HuH-7 (cell line): Measurements from ENCODE around the gene GABBR2.

Experiments
- DNase-seq: peaks from one replicate; pipeline ENCODE4 v3.0.0; 2011; ENCODE audit warnings: low spot score

Gene GABBR2

DNA sequence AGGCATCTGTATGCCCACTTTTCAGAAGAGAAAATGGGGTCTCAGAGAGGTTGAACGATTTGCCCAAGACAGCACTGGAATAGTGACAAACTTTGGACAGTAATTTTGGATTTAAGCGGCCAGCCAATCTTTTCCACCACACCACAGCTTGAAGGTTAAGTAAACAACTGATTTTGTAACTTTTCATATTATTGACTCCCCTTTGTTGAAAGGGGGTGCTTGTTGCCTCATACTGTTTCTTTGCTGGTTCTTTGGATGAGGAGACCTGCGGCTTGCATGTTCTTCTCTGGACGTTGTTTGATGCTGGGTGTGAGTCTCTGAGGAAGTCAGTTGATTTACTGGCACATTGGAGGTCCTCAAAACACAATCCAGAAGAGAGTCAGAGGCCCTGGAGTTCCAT lies 11.7 kb upstream of the GABBR2 start:
- no peak for DNase-seq

DNA sequence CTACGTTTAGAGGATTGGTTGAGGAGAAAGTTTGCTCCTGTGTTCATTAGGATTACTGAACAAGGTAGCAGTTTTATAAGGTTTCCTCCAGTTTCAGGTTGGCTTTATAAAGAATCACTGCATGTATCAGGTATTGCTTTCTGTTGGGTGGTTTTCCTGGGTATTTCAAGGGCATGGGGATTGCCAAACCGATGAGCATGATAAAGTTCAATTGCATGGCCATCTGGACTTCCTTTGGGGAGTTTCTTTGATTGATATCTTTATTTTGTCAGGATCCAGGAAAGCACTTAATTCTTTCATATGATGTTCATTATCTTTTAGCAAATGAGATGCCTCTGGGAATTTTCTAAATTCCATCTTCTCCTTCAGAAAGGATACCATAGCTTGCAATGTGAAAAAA lies 10.3 kb upstream of the GABBR2 start:
- DNase-seq, result no peak

DNA sequence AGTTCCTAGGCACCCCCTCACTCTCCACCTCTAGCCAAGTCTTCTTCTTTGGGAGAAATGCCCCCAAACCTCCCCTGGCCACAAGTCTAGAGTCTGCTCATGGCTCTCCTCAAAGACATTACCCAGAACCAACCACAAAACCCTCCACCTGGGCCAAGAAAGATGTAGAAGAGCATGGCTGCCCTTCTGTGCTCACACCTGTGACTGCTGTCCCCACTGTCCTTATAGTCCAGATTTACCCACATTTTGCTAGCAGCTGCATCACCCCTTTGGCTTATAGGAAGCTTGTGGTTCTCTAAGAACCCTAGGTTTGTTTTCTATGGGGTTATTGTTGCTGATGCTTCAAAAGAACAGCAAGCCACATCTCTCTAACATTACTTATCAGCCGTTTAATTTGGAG lies 6.1 kb upstream of the GABBR2 start:
- DNase-seq, result no peak

DNA sequence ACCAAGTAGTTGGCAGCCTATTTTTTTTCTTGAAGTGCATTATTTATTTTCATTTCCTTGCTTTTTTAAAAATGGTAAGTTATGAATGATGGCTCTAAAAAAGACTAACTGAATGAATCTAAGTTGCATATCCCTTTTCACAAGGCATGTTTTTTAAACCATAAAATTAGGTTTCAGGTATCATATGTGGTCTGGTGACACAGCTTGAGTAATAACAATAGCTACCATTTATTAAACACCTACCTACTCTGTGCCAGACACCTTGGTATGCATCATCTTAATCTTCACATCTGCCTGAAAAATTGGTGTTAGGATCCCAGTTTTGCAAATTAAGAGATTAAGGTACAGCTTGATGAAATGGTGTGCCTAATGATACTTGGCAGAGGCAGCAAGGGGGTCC lies 4.3 kb upstream of the GABBR2 start:
- no peak for DNase-seq

DNA sequence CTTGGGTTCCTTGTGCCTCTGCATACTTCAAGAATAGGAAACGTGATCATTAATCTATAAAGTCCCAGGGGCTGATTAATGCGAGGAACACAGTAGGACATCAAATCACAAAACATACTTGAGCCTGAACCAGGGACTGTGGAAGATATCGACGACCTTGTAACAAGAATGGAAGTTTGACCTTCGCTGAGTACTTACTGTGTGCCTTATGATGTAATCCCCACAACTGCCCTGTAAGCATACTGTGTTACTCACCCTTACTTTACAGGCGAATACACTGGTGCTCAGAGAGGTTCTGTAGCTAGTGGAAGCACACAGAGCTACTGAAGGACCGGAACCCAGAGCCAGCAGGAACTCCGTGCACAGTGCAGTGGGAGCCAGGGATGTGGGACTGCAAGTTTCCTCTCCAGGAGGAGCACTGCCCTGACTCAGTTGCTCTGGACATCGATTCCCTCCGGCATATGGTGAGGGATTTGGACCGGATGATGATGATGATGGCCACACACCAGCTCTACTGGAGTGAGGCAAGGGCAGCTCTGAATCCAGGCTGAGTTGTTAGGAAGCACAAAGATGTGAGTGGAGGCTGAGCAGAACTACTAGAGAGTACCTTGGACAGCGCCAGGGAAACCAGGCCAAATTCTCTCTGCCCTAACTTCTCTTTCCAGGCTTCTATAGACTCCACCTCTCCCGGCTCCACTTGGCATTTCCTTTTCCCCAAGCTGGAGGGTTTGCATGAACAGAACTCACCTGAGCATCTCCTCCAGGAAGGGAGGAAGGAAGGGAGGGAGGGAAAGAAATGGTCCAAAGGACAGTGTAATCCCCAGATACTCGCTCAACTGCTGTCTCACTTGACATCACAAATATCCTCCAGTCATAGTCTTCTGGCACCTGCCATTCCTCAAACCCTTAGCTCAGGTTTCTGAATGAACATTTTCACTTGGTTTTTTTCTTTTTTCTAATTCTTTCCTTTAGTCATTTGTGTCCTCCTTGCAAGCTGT lies 1.5 kb upstream of the GABBR2 start:
- peak; percentile 34 for DNase-seq

DNA sequence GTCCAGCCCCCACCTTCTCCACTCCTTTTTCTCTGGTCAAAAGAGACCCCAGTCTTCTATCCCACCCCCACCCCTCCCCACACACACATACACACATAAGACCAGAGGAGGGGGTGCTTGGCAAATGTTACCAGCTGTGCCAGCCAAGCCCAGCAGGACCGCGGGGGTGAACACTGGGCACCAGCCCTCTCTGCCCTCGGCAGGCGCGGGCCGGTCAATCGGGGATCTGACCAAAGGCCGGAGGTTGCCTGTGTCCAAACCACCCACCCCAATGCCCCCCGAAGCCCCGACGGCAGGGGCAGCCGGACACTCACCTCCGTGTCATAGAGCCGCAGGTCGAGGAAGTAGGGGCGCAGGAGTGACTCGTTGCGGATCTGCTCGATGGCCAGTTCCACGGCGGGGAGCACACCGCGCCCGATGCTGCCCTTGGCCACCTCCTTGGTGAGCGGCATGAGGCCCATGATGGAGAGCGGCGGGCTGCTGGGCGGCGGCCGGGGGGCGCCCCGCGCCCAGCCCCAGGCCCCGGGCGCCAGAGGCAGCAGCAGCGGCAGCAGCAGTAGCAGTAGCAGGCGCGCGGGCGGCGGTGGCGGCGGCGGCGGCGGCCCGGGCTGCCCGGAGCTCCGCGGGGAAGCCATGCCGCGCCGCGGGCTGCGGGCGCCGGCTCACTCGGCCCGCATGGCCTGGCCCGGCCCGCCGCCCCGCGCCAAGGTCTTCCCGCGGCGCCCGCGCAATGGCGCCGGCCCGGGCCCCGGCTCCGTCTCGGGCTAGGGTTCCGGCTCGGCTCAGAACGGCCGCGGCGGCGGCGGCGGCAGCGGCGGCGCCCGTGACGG lies 417 bp downstream of the GABBR2 start:
- no peak for DNase-seq

DNA sequence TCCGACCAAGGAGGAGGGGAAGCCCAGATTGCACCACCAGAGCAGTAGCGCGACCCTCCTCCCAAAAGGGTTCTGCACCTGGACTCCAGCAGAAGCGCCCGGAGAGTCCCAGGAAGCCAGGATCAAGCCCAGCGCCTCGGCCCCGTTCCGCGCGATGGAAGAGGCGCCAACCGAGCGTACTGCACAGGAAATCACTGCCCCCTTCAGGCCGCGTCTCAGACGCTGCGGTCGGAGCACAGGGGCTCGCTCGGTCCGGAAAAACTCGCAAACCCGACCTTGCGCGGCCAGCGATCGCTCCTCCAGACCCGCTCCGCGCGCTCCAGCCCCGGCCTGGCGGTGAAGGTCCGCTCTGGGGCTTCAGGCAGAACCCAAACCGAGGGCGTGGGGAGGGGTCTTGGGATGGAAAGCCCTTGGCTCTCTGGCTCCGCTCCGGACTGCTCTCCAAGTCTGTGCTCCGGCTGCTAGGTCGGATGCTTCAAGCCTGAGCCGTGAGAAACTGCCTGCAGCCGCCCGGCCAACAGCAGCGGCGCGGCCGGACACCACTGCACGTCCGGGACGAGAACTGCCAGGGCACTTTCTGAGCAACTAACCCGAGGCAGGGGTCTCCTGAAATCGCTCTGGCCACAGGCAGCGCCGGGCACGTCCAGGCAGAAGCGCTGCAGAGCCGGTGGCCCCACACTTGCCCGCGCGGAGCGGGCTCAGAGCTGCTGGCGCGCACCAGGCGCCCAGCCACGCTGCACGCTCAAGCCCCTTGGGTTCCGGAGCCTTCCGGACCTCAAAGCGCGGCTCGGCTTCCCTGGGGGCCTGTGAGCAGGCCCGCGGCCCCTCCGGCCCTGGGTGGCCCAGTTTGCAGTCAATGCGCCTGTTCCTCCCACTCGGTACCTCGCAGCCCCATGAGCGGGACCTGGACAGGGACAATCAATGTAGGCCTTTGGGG lies 1.3 kb downstream of the GABBR2 start:
- peak; percentile 81 for DNase-seq

DNA sequence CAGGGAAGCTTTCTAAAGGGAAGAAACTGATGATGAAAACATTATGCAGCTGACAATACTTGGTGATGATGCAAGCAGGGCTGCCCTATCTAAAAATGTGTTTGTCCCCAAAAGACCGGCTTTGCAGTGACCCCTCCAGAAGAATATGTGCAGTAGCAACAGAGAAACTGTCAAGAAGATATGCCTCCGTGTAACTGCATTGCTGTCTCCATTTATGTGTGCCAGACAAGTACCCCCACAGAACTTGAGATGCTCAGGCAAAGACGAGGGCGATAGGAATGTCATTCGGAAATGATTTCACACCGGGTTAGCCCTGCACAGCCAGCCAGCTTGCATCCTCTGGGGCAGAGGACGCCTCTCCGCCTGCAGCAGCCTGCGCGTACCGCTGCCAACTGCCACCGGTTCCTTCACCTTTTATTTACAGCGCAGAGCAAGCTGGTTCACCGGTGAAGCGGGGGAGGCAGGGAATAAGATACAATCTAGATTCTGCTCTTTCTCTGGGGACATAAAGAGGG lies 2.0 kb downstream of the GABBR2 start:
- DNase-seq, result no peak

DNA sequence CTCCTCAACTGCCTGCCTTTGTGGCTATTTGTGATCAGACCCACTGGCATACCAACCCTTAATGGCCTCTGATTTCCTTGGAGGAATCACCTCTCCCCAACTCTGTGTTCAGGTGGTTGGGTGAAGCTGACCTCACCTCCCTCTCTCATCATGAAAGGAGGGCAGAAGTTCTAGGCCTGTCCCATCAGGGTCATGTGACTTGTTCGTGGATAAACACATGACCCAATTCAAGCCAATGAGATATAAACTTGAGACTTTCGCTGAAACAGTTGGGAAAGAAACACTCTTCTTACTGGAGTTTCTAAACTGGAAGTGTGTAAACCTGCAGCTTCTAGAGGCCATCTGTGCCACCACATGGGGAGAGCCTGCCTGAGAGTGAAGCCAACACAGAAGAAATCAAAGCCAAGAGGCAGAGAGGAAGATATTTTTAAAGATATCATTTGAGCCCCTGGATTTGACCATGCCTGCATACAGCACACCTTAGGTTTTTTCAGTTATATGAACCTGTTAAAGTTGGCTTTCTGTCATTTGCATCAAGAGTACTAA lies 5.8 kb downstream of the GABBR2 start:
- no peak for DNase-seq

DNA sequence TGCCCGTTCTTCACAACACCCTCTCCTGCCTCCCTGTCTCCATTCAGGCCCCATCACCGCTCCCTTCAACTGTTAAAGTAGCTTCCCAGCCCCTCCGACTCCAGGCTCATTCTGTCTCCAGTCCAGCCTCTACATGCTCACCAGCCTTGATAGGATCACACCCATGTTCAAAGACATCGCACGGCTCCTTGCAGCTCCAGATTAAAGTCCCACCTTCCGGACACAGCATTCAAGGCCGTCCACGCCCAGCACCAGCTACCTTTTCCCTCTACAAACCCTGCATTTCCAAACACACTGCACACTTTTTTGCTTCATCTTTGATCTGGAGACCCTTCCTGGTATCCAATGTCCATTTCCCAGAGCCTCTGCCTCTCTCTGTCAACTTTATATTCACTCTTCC lies 6.4 kb downstream of the GABBR2 start:
- no peak for DNase-seq

DNA sequence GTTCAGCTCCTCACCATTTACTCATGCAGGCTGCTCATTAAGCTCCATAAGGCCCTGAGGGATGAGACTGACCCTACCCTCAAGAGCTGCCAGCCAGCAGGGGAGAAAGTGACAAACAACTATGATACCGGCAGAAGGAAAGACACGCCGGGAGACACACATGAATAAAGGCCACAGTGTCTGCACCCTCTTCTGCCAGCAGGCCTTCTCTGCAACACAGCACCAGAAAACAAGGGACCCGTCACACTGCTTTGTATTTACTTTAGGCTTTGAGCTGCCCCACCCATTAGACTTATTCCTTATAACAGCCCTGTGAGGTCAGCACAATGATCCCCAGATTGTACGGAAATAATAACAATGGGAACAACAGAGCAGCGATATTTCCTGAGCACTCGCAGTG lies 7.2 kb downstream of the GABBR2 start:
- no peak for DNase-seq

DNA sequence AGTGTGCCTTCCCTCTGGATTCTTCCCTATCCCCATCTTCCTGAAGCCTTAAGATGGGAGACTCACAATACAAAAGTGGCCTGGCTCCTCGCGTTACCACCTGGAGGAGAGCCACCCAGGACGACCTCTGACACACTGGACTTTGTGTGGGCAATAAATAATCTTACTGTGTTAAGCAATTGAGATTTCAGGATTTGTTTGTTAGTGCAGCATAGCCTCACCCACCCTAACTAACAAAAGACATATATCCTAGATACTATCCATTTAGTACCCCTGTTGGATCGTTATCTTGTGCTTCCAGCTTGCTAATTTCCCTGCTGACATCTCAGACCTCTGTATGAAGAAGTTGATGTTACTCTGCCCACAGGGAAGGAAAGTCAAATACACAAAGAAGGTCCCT lies 7.9 kb downstream of the GABBR2 start:
- no peak for DNase-seq

DNA sequence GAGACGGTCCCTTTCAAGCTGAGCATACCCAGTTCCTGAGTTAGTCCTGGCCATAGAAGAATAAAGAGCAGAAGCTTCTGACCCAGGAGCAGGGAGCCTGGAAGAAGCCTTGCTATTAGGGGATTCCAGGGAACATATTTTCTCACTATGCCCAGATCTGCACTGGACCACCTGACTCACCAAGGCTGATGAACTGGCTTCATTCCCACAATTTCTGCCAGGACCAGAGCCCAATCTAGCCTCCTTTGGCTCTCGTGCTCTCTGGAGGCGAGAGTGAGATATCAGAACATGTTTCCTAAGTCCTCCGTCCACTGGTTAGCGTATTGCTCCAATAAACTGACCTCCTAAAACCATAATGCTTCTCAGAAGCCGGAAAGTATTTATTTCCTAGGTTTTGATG lies 9.9 kb downstream of the GABBR2 start:
- DNase-seq, result no peak

DNA sequence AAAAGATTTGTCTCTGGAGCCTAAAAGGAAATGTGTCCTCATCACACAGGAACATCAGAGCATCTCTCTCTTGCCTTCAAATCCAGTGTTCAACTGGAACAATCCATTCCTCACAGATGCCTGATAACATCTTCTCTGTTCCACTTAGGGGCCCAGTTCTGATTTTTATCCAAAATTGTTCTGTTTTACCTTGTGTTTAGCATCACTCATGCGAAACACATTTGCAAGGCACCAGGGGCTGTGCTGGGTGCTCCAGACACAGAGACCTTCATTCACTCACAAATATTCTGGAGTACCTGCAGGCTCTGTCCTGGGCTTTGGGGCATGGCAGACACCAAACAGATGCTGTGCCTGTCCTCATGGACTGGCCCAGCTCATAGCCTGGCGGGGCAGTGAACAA lies 13.8 kb downstream of the GABBR2 start:
- DNase-seq, result no peak

DNA sequence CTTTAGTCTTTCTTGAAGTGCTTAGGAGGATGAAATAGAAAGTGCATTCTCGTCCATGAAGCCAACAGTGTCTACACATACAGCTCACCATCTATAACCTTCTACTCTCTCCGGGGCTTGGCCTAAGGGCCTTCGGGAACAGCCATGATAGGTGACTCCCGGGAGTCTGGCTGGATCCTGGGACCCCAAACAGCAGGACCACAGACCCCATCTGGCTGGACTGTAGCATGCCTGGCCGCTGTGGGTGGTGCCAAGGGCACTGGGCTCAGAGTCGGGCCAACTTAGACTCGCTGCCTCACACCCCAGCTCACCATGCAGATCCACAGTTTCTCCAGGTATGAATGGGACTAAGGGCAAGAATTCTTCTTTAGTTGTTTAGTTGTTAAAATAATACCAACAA lies 16.3 kb downstream of the GABBR2 start:
- DNase-seq, result no peak

DNA sequence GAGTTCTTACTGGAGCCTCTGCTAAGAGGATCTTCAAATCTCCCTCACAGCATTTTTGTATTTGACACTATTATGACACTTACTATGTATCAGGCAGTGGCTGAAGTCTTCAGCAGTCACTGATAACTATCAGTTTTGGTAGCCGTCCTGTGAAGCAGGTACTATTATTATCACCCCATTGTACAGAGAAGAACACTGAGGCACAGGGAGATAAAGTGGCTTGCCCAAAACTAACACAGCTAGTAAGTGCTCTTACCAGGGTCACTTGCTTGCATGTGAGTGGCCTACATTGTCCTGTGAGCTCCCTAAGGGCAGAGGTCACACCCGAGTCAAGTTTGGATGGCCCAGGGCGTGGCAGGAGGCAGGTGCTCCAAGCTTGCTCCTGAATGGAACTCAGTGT lies 16.8 kb downstream of the GABBR2 start:
- no peak for DNase-seq

DNA sequence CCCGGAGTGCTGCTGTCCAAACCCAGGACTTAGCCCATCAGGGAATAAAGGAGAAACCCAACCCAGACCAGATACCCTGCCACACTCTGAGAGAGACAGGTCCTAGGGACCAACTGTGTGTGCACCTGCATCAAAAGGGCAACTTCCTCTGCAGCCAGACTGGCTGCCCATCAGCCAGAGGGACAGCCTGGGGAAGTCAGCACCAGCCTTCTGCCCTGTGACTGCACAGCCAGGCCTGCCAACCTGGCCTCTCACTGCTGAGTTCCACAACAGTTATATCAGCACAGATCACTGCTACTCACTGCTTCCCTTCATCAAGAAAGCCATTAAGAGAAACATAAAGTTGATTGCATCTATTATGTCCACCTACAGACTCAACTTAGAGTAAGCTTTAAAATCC lies 18.0 kb downstream of the GABBR2 start:
- DNase-seq, result no peak

DNA sequence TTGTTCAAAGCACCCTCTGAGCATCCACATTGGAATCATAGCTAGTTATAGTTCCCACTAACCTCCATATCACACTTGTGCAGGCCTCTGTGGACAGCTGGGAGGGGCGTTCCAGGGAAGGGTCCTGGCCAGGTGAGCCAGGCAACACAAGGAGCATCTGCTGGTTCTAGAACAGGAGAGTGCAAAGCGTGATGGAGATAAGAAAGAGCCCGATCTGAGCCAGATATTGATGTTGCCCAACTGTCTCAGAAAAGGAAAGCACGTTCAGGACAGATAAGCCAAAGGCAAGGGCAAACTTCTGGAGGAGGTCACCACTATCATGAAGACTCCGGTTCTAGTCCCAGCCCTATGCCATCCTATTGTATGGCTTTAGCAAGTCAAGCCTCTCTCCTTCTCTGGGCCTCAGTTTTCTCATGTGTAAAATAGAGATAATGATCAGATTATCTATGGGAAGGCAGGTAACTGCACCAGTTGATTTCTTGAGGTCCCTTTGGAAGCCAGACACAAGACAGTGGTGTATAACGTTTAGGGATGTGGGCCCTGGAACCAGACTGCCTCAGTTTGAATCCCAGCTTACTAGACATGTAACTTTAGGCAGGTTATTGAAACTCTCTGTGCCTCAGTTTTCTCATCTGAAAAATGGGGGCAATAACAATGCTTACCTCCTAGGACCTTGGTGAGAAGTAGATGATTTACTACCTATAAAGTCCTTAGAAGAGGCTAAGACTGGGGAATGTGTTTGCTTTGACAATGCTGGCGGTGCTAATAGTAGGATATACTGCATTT lies 19.8 kb downstream of the GABBR2 start:
- no peak for DNase-seq

DNA sequence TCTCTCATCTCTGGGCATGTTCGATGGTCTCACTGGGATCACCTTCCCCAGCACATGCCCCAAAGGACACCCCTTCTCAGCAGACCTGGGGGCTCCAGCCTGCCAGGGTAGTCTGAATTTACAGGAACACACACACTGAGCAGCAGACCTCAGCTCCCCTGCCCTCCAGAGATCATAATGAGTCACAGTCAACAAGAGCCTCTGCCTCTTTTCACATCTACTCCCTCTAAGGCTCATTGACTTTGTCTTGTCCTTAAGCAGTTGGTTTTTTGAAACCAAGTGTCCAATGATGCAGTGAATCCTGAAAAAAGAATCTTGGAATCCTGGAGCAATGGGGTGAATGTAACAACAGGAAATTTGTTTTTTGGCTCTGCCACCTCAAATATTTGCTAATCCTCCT lies 20.8 kb downstream of the GABBR2 start:
- DNase-seq, result no peak

DNA sequence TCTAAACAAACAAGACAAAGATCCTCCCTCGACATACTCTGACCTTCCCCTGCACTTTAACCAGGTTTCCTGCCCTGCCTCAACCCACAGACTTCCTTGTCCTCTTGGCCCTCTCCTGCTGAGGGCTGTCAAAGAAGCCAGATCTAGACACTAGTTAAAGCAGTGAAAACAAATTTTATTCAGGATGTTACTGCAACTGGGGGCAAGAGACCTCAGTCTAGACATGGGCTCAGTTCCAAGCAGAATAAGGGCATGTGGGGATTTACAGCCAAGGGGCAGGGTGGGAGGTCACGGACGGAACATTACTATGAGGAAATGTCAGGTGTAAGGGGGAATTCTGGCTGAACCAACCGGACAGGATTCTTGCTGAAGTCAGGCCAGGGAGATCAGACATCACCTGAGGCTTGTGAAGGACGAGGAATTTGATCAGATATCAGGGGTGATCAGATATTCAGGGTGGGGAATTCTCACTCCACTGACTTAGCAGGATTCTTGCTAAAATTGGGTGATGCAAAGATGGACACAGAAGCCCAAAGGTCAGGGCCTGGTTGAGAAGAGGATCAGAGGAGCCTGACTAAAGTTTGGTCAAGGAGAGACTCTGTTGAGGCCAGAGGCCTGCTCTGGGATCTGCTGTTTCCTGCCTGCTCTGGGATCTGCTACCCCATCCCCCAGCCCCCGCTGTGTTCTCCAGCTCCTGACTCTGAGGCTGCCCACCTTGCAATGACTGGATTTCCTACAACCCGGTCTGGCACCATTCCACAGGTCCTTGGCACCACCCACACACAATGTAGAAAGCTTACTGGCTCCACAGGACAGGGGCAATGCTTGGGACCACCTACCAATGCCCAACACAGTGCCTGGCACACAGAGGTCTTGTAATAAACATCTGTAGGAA lies 21.5 kb downstream of the GABBR2 start:
- no peak for DNase-seq
